NK-92 (cell line): ENCODE results near the gene FTSJ1.

ENCODE experiments used
- DNase-seq: peaks from one replicate; lab custom pipeline; 2025; ENCODE audit not compliant: unreplicated experiment; lab: John Stamatoyannopoulos, UW

FTSJ1 gene

GRCh38 chrX:48470110-48470832 lies 5.7 kb upstream of the FTSJ1 start, which contains the start of gene SLC38A5:
Gene SLC38A5, minus strand, starts transcription at chrX:48470260. Its CDS starts 2,336 bp downstream, at chrX:48467924.
- DNase-seq = no peak

- DNase-seq = no peak
Observed at GRCh38 chrX:48470833-48471118, 5.2 kb upstream of the FTSJ1 start.

- DNase-seq = no peak
Observed at GRCh38 chrX:48471504-48471903, 4.5 kb upstream of the FTSJ1 start.

- DNase-seq = no peak
Observed at GRCh38 chrX:48472225-48472624, 3.8 kb upstream of the FTSJ1 start.

- no peak for DNase-seq
Observed at GRCh38 chrX:48472851-48473703, 2.9 kb upstream of the FTSJ1 start.

GRCh38 chrX:48473704-48473990 lies 2.4 kb upstream of the FTSJ1 start:
- no peak for DNase-seq

GRCh38 chrX:48474127-48474526 lies 1.9 kb upstream of the FTSJ1 start:
- DNase-seq = no peak

GRCh38 chrX:48474581-48474980 lies 1.4 kb upstream of the FTSJ1 start:
- DNase-seq = no peak

- no peak for DNase-seq
Observed at GRCh38 chrX:48475296-48475695, 703 bp upstream of the FTSJ1 start.

- no peak for DNase-seq
Observed at GRCh38 chrX:48476919-48477318, 920 bp downstream of the FTSJ1 start.

- no peak for DNase-seq
Observed at GRCh38 chrX:48477960-48478755, 2.2 kb downstream of the FTSJ1 start.

GRCh38 chrX:48478806-48479205 lies 2.8 kb downstream of the FTSJ1 start:
- no peak for DNase-seq

- DNase-seq = no peak
Observed at GRCh38 chrX:48480142-48480541, 4.1 kb downstream of the FTSJ1 start.

- DNase-seq = no peak
Observed at GRCh38 chrX:48480583-48480982, 4.6 kb downstream of the FTSJ1 start.

GRCh38 chrX:48482526-48482925 lies 6.5 kb downstream of the FTSJ1 start:
- DNase-seq = no peak

GRCh38 chrX:48487362-48487798 lies 11.4 kb downstream of the FTSJ1 start:
- DNase-seq = no peak

- DNase-seq = no peak
Observed at GRCh38 chrX:48488034-48488433, 12.0 kb downstream of the FTSJ1 start.

- no peak for DNase-seq
Observed at GRCh38 chrX:48489296-48489695, 13.3 kb downstream of the FTSJ1 start.

GRCh38 chrX:48489892-48490291 lies 13.9 kb downstream of the FTSJ1 start:
- DNase-seq = no peak

GRCh38 chrX:48490661-48491060 lies 14.7 kb downstream of the FTSJ1 start:
- DNase-seq = no peak

GRCh38 chrX:48491809-48492208 lies 15.8 kb downstream of the FTSJ1 start:
- DNase-seq = no peak
